Activated CD8-positive, alpha-beta T cell treated with anti-CD3 and anti-CD28 coated beads for 36 hours (primary cell): ENCODE results near the gene SEMA5B. TPM values are rescaled to one million over a fixed set of nuclear protein-coding genes. Genes with fewer than 3 reads are reported as not detected.

Experiments used
- ATAC-seq: fragments of 200-7000 bp; cut with Tn5 transposase; one replicate; pipeline ENCODE4 v1.10.0; 2021; ENCODE audit warnings: mild to moderate bottlenecking, moderate library complexity
- CTCF ChIA-PET: fragments of 350-600 bp; sonication (Branson Sonifier 250); formaldehyde crosslinking; loops from one replicate; lab custom pipeline; 2021; ENCODE audit warnings: antibody characterized with exemption; lab: Charles Lee
- POLR2A ChIA-PET: fragments of 350-600 bp; sonication (Branson Sonifier 250); formaldehyde crosslinking; loops from one replicate; lab custom pipeline; 2021; ENCODE audit warnings: antibody characterized with exemption; lab: Charles Lee
- DNase-seq: peaks from one replicate; pipeline ENCODE4 v3.0.0-alpha.2; 2020
- H3K27ac Mint-ChIP-seq: one replicate; pipeline ENCODE4 v1.8.0; 2021; ENCODE audit warnings: mild to moderate bottlenecking, mixed read lengths
- H3K27me3 Mint-ChIP-seq: one replicate; pipeline ENCODE4 v1.8.0; 2021; ENCODE audit warnings: mixed read lengths
- H3K36me3 Mint-ChIP-seq: one replicate; pipeline ENCODE4 v1.8.0; 2021; ENCODE audit warnings: low read depth, mixed read lengths
- H3K4me1 Mint-ChIP-seq: one replicate; pipeline ENCODE4 v1.8.0; 2021; ENCODE audit warnings: low read depth, mixed read lengths
- H3K4me3 Mint-ChIP-seq: one replicate; pipeline ENCODE4 v1.8.0; 2021; ENCODE audit warnings: mild to moderate bottlenecking, moderate library complexity, mixed read lengths
- H3K9me3 Mint-ChIP-seq: one replicate; pipeline ENCODE4 v1.8.0; 2021; ENCODE audit warnings: mixed read lengths
- CTCF ChIP-seq: fragments of 200-600 bp; IDR thresholded peaks from one replicate; pipeline ENCODE4 v1.8.0; 2022; ENCODE audit warnings: antibody characterized with exemption, mild to moderate bottlenecking
- intact Hi-C: fragments of 100-400 bp; cut with micrococcal nuclease; formaldehyde crosslinking; loops from one replicate; pipeline ENCODE4 v1.10.0; 2022
- total RNA-seq, 2 experiments: library from RNA; stranded (reverse); gene quantifications; one replicate each; pipeline ENCODE4 v1.2.3, GENCODE V29; 2021

The SEMA5B gene
- total RNA-seq, 2 experiments from 2014 or later = not detected

DNA sequence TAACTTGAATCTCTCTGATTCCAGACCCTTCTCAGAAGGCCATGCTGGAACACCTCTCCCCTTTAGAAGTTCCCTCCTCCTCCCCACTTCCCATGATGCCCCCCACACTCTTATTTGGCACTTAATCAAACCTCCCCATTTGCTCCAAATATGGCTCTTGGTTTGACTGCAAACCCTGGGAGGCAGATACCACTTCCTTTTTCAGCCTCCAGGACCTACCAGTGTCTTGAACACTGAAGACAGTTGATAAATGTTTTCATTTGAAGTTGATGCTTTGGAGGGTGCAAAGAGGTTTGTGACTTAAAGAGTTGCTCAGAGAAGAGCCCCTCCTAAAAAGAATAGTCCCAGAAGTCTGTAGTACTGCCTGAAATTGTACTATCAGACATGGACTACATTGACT, 61.5 kb downstream of the SEMA5B start:
- no peaks in the 10 kb centered on the region for H3K36me3 Mint-ChIP-seq
- intact Hi-C loops = no loop called here
- no peak for TF ChIP-seq CTCF
- CTCF ChIA-PET = no interaction called here
- no peak overlapping the region for H3K27ac Mint-ChIP-seq
- ATAC-seq (no peak), DNase-seq (no peak)
- no peaks in the 10 kb centered on the region for H3K27me3 Mint-ChIP-seq
- no peak overlapping the region for H3K4me3 Mint-ChIP-seq
- no peaks in the 10 kb centered on the region for H3K9me3 Mint-ChIP-seq
- POLR2A ChIA-PET = no interaction called here
- H3K4me1 Mint-ChIP-seq = no peaks in the 10 kb centered on the region

GRCh38 chr3:122964811-122965210, 62.8 kb downstream of the SEMA5B start:
- CTCF ChIA-PET = no interaction called here
- H3K4me3 Mint-ChIP-seq = no peak overlapping the region
- ATAC-seq (no peak), DNase-seq (no peak)
- no peaks in the 10 kb centered on the region for H3K36me3 Mint-ChIP-seq
- no peaks in the 10 kb centered on the region for H3K9me3 Mint-ChIP-seq
- no peak for TF ChIP-seq CTCF
- H3K27me3 Mint-ChIP-seq = peaks cover 3% of the 10 kb centered on the region
- no peaks in the 10 kb centered on the region for H3K4me1 Mint-ChIP-seq
- intact Hi-C loops = no loop called here
- POLR2A ChIA-PET = interaction anchor here (0.6 to 0.8 kb wide), 4 partner anchors 10 to 65 kb away, joined by 3 read pairs; no protein-coding TSS in a partner anchor
- H3K27ac Mint-ChIP-seq = no peak overlapping the region

- Mint-ChIP-seq H3K4me1 (no peaks in the 10 kb centered on the region), H3K4me3 (no peak overlapping the region), H3K27me3 (peaks cover 7% of the 10 kb centered on the region), H3K9me3 (no peaks in the 10 kb centered on the region), H3K27ac (no peak overlapping the region), H3K36me3 (no peaks in the 10 kb centered on the region)
- ChIA-PET POLR2A (no interaction called here), CTCF (no interaction called here)
- intact Hi-C loops = no loop called here
- DNase-seq (no peak), ATAC-seq (no peak)
- no peak for TF ChIP-seq CTCF
Observed at GRCh38 chr3:122962149-122962548, 65.4 kb downstream of the SEMA5B start.

GRCh38 chr3:122961146-122961545, 66.4 kb downstream of the SEMA5B start:
- TF ChIP-seq CTCF = no peak
- DNase-seq (no peak), ATAC-seq (no peak)
- ChIA-PET CTCF (no interaction called here), POLR2A (no interaction called here)
- Mint-ChIP-seq H3K9me3 (no peaks in the 10 kb centered on the region), H3K4me1 (no peaks in the 10 kb centered on the region), H3K4me3 (no peak overlapping the region), H3K27me3 (peaks cover 11% of the 10 kb centered on the region), H3K27ac (no peak overlapping the region), H3K36me3 (no peaks in the 10 kb centered on the region)
- intact Hi-C loops = no loop called here

DNA sequence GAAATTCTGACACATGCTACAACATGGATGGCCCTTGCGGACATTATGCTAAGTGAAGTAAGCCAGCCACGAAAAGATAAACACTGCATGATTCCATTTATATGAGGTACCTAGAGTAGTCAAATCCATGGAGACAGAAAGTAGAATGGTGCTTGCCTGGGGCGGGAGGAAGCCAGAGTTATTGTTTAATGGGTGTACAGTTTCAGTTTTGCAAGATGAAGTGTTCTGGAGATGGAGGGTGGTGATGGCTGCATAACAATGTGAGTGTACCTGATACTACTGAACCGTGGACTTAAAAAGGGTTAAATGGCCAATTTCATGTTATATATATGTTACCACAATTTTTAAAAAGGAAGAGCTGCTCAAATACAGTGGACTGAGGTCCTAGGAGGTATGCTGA, 66.9 kb downstream of the SEMA5B start:
- ATAC-seq = no peak
- no peak for DNase-seq
- intact Hi-C loops = no loop called here
- TF ChIP-seq CTCF = no peak
- Mint-ChIP-seq H3K27me3 (peaks cover 11% of the 10 kb centered on the region), H3K4me1 (no peaks in the 10 kb centered on the region), H3K36me3 (no peaks in the 10 kb centered on the region), H3K4me3 (no peak overlapping the region), H3K9me3 (no peaks in the 10 kb centered on the region), H3K27ac (no peak overlapping the region)
- POLR2A ChIA-PET = no interaction called here
- CTCF ChIA-PET = no interaction called here
